GM08714 (cell line): Measurements from ENCODE around the gene KLC1.

Source experiments
- H3K4me3 ChIP-seq: fragments of 200-500 bp; sonication (Bioruptor generic); 2 replicates; pipeline ENCODE4 v1.5.1; 2014; ENCODE audit warnings: mild to moderate bottlenecking, low read length, inconsistent platforms
- ZNF274 ChIP-seq: IDR thresholded peaks from 2 replicates; pipeline ENCODE4 v1.6.1; 2012; ENCODE audit warnings: mild to moderate bottlenecking, low read depth, low read length

Gene KLC1

DNA sequence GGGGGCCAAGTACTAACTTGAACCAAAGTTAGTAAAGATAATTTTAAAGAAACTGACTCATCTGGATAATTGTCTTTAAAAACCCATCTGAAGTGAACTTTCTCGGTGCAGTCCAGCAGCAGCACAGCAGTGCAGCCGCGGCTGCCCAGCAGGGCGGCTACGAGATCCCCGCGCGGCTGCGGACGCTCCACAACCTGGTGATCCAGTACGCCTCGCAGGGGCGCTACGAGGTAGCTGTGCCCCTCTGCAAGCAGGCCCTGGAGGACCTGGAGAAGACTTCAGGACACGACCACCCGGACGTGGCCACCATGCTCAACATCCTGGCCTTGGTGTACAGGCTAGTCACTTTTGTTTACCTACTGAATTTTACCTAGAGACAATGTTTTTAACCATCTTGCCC, 33.6 kb downstream of the KLC1 start:
- TF ChIP-seq ZNF274, result no peak
- no peak overlapping the region for H3K4me3 ChIP-seq

DNA sequence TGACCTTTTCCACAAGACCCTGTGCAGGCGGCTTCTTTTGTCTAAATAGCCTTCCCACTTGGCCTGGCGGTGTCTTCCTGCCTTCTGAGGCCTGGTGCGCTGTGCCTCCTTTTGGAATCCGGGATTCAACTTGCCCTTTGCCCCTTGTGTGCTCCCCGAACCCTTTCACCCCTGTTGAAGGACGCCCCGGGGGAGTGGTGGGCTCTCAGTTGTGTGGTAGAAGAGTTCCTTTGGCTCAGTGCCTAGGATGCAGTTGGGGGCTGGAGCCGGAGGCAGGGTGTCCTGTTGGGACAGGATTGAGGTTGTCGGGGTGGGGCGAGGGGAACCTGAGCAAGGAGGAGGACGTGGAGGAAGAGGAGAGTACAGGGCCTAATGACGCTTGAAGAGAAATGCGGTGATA, 34.5 kb downstream of the KLC1 start:
- TF ChIP-seq ZNF274, result no peak
- no peak overlapping the region for H3K4me3 ChIP-seq

DNA sequence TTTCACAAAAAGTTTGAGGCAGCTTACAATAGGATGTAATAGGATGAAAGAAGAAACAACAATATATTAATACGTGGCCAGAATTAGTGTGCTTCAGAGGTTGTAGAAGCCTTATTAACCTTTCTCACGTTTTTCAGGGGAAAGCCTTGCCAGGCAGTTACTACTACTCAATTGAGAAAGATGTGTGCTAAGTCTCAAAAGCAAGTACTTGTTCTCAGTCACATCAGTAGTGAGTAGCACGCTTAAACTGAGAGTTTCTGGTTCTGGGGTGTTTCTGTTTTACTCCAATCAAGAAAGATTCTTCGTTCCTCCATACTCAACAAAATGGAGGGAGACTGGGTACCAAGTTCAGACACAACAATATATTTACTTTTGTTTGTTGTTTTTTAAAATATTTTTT, 38.7 kb downstream of the KLC1 start:
- TF ChIP-seq ZNF274, result no peak
- H3K4me3 ChIP-seq, result no peak overlapping the region

DNA sequence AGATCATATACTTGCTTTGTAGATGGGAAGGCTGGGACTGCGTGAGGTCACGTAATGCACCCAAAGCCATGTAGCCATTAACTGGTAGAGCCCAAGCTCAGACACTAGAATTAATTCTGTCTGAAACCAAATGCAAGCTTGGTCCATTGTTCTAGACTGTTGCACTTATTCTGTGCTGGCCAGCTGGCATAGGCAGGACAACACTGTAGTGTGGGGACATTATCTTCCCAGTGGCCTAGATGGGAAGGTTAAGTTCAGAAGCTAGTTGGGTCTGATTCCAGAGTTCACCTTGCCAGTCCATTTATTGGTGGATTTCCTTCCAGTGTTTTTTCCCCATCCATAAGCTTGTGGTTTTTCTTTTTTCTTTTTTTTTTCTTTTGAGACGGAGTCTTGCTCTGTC, 39.1 kb downstream of the KLC1 start:
- no peak overlapping the region for H3K4me3 ChIP-seq
- TF ChIP-seq ZNF274, result no peak

DNA sequence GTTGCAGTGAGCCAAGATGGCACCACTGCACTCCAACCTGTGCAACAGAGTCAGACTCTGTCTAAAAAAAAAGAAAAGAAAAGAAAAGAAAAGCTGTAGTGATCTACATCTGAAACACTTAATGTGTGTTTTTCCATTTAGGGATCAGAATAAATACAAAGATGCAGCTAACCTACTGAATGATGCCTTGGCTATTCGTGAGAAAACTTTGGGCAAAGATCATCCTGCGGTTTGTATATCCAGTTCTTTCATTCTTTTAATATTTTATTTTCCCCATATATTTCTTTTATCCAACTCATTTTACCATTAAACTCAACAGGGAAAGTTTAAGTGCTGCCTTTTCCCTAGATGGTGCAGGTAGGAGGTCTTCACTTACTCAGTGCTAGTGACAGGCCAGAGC, 40.4 kb downstream of the KLC1 start:
- H3K4me3 ChIP-seq, result no peak overlapping the region
- no peak for TF ChIP-seq ZNF274

DNA sequence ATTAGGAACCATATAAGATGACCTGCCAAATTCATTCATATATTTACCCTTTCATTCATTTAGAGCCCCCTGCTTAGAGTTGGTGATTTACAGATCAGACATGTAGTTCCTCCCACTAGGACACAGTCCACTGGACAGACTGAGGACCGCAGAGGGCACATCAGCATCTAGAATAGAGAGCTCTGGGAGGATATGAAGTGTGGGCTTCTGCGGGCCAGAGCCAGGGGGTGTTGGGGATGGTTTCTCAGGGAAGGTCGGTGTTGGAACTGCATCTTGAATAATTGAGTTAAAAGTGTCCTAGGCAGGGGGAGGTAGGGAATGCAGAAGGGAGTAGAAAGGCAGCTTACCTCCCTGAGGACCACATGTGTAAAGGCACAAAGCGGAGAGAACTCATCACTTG, 42.9 kb downstream of the KLC1 start:
- no peak overlapping the region for H3K4me3 ChIP-seq
- TF ChIP-seq ZNF274, result no peak

DNA sequence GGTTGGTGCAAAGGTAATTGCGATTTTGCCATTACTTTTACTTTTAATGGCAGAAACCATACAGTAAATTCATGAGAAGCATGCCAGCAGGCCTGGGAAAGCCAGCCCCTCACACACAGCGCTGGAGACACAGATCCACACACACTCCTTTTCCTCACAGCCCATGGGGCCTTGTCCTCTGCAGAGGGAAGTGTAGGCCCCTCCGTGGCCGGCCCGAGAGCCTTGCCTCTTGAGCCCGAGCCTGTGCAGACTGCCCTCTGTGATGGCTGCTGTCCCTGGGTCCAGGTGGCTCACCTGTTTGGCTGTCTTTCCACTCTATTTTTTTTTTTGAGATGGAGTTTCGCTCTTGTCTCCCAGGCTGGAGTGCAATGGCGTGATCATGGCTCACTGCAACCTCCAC, 46.9 kb downstream of the KLC1 start:
- H3K4me3 ChIP-seq, result no peak overlapping the region
- TF ChIP-seq ZNF274, result no peak

DNA sequence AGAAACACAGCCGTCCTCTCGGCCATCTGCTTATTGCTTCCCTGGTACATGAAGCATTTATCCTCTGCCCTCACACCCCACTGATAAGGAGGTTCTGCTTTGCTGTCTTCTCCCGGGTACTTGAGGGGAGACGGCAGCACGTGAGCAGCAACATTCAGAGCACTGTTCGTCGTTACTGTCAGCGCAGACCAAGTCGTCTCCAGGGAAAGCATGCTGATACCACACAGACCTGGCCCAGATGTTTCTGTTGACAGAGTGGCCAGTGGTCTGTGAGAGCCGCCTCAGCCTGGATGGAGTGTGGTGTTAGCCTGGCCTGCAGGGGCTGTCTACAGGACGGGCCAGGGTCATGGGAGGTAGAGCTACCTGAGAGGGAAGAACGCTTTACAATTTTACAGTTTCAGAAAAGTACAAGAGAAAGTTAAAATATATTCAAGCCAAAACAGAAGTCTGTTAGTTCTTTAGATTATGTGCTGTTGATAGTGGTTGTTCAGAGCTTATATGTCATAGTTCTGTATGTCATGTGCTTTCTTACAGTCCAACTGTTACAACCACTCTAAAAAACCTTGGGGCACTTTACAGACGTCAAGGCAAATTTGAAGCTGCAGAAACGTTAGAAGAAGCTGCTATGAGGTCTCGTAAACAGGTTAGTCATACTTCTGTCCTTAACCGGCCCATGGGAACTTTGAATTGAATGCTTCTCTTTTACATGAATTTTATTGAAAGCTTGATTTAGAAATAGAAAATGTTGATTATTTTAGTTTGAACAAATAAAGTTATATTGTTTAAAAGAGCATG, 48.1 kb downstream of the KLC1 start:
- TF ChIP-seq ZNF274, result no peak

DNA sequence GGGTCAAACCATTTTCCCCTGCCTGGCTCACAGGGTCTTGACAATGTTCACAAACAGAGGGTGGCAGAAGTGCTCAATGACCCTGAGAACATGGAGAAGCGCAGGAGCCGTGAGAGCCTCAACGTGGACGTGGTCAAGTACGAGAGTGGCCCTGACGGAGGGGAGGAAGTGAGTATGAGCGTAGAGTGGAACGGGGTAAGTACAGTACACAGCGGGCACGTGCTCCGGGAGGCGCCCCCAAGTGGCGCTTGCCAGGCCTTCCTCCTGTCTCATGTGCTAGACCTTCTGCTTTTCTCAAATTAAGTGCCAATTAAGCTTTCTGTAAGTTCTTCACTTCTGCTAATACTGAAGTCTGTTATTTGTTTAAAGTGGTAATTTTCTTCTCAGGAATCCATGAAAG, 50.3 kb downstream of the KLC1 start:
- no peak overlapping the region for H3K4me3 ChIP-seq
- no peak for TF ChIP-seq ZNF274

More for the DNA sequence above, 48.1 kb downstream of the KLC1 start:
- H3K4me3 ChIP-seq, result no peak overlapping the region

DNA sequence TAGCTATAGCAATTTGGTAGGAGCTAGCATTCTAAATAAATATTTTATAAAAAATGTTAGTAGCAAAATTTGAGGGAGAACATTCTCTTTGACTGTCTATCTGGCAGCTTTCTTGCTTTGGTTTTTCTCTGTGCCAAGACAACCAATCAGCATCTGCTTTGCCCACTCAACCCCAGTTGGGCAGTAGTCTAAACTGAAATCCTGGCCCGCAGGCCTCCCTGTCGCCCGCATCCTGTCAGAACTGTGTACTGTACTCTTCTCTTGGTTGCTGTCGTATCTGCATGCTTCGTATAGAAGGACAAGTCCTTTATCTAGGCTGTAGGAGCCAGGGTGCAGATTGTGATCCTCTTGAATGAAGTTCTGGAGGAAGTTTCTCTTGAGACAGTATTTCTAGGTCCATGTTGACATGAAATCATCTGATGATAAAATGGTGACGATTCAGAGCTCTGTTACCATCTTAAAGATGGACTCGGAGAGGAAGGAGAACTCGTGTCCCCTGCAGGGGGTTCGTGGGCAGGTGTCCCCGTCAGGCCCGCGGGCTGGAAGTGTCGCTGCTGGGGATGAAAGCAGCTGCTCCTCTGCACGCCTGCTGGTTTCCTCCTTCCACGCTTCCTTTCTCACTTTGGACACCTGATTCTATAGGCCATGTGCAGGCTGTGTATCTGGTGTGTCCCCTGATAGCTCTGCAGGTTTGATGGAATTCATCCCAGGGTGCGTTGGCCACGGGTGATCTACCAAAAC, 51.6 kb downstream of the KLC1 start:
- TF ChIP-seq ZNF274, result no peak
- H3K4me3 ChIP-seq, result no peak overlapping the region

DNA sequence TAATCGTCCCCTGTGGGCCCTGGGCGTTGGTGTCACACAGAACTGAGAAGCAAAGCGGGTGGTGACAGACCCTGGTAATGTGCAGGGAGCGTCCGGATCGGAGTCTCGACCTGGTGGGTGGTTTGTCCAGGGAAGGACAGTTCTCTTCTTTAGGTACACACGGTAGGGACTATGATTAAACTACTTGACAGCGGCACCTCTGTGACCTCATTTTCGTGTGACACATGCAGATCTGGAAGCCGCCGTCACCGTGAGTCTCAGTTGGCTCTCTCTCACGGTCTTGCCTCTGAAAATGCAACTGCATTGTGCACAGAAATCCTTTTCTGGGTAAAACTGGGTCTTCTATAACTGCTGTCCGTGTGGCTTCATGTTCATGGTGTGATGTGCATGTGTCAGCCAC, 54.1 kb downstream of the KLC1 start:
- no peak for TF ChIP-seq ZNF274
- no peak overlapping the region for H3K4me3 ChIP-seq

DNA sequence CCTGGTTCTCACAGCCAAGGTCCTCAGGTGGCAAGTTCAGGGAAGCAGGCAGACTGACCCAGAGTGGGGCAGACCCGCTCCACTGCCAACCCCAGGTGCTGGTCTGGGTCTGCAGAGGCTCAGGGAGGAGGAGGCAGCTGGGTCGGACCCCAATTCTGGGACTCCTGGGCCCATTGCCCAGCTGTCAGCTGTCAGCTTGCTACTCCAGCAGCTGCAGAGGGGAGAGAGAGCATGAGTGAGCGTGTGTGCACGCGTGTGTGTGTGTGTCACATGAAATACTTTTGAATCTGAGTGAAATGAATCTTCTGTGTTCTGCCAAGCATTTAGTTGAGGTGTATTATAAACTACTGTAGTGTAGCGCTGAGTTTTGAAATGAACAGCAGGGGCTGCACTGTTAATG, 55.5 kb downstream of the KLC1 start:
- no peak for TF ChIP-seq ZNF274
- H3K4me3 ChIP-seq, result no peak overlapping the region

DNA sequence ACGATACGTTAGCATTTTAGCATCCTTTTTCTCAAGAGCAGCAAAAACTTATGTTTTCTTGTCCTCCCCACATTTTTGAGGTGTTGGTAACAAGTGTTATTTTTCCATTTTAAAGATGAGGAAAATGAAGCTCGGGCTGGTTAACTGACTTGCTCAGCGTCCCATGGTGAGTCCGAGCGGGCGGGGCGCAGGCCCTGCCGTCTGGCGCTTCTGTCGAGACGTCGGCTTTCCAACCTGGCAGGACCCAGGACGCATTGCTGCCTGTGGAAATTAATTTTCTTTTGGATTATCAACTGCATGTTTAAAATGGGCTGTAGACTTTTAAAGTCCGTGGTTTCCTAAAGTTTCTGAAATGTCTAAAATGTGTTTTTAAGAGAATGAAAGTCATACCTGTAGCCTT, 55.9 kb downstream of the KLC1 start:
- no peak for TF ChIP-seq ZNF274
- H3K4me3 ChIP-seq, result no peak overlapping the region

DNA sequence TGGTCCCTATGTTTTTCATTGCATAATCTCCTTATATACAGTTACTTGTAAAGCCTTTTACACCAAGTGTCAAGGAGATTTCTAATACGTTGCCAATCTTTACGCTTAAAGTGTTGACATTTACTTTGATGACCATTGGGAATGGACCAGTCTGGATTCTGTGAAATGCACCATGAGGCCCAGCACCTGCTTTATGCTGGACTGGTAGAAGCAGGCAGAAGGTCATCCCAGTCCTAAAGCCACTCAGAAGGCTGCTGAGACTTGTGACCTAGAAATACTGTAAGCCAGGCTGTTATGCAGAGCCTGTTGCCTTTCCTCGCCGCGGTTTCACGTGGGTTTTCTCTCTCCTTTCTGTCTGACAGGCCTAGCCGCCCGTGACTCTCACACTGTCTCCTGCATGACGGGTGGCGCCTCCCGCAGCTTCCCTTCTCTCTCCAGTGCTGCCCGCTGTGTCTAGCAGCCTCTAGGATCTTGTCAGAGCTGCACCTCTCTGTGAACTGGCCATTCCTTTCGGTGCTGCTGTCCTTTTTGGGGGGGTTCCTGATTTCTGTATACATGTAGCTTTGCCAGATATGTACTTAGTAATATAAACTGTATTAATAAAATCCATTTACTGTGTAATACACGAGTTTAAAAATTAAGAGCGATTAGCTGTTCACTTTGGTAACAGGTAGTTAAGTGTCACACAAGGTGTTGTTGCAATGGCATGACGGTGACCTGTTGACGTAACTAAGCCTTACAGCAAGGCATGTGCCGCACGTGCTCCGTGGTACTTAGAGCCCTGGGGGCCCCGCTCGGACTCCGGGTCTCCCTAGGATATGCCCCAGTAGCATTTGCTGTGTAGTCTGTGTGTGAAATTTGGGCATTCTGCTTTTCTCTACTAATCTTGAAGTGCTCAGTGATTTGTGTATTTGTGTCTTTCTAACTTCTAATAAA, 56.5 kb downstream of the KLC1 start:
- TF ChIP-seq ZNF274, result no peak
- no peak overlapping the region for H3K4me3 ChIP-seq
